Neural progenitor cell (in vitro differentiated cells): ENCODE data around the gene LPCAT2.

Experiments
- EZH2 ChIP-seq: fragments of 200-600 bp; sonication (generic); IDR thresholded peaks from 2 replicates; pipeline ENCODE4 v1.6.1; 2017; ENCODE audit warnings: antibody characterized with exemption, mild to moderate bottlenecking, moderate library complexity
- TF ChIP-seq, protein P1 (sequence below): fragments of 200-600 bp; sonication (generic); IDR thresholded peaks from 2 replicates; pipeline ENCODE4 v1.5.1; 2017; ENCODE audit warnings: antibody characterized with exemption, mild to moderate bottlenecking

DNA sequence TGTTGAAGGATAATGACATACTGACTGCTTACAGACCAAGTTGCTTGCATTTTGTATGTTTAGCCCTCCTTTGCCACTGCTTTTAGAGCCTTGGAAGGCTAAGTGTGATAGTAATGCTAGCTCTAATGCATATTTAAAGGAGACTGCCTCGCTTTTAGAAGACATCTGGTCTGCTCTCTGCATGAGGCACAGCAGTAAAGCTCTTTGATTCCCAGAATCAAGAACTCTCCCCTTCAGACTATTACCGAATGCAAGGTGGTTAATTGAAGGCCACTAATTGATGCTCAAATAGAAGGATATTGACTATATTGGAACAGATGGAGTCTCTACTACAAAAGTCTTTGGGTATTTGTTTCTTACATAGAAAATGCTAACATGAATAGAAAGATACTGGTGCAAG is 76.8 kb downstream of the LPCAT2 start:
- TF ChIP-seq, protein P1, sequence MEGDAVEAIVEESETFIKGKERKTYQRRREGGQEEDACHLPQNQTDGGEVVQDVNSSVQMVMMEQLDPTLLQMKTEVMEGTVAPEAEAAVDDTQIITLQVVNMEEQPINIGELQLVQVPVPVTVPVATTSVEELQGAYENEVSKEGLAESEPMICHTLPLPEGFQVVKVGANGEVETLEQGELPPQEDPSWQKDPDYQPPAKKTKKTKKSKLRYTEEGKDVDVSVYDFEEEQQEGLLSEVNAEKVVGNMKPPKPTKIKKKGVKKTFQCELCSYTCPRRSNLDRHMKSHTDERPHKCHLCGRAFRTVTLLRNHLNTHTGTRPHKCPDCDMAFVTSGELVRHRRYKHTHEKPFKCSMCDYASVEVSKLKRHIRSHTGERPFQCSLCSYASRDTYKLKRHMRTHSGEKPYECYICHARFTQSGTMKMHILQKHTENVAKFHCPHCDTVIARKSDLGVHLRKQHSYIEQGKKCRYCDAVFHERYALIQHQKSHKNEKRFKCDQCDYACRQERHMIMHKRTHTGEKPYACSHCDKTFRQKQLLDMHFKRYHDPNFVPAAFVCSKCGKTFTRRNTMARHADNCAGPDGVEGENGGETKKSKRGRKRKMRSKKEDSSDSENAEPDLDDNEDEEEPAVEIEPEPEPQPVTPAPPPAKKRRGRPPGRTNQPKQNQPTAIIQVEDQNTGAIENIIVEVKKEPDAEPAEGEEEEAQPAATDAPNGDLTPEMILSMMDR = no peak
- no peak for TF ChIP-seq EZH2
